Nephron (organoid): ENCODE results near the gene PJVK.

Experiments used
- H3K27ac Mint-ChIP-seq, 3 experiments: 2 replicates each; pipeline ENCODE4 v1.8.0; 2020; ENCODE audit warnings: mixed read lengths in 3 of 3, mild to moderate bottlenecking in 2 of 3, moderate library complexity in 1 of 3
- H3K27me3 Mint-ChIP-seq: 2 replicates; pipeline ENCODE4 v1.8.0; 2021; ENCODE audit warnings: low read depth, mild to moderate bottlenecking, moderate library complexity, mixed read lengths
- H3K36me3 Mint-ChIP-seq: 2 replicates; pipeline ENCODE4 v1.8.0; 2020; ENCODE audit warnings: low read depth, mixed read lengths
- H3K4me1 Mint-ChIP-seq: 2 replicates; pipeline ENCODE4 v1.8.0; 2020; ENCODE audit warnings: mixed read lengths
- H3K4me3 Mint-ChIP-seq, 3 experiments: 2 replicates each; pipeline ENCODE4 v1.8.0; 2020; ENCODE audit warnings: mild to moderate bottlenecking in 3 of 3, mixed read lengths in 3 of 3, moderate library complexity in 2 of 3
- H3K9me3 Mint-ChIP-seq: 2 replicates; pipeline ENCODE4 v1.8.0; 2020; ENCODE audit warnings: mixed read lengths
- TF ChIP-seq, protein P1 (sequence below), 3 experiments: fragments of 200-600 bp; sonication (generic); IDR thresholded peaks; one replicate each; pipeline ENCODE4 v1.5.0; 2021; ENCODE audit warnings: antibody characterized with exemption in 3 of 3; ENCODE audit not compliant: unreplicated experiment in 3 of 3

PJVK gene

DNA sequence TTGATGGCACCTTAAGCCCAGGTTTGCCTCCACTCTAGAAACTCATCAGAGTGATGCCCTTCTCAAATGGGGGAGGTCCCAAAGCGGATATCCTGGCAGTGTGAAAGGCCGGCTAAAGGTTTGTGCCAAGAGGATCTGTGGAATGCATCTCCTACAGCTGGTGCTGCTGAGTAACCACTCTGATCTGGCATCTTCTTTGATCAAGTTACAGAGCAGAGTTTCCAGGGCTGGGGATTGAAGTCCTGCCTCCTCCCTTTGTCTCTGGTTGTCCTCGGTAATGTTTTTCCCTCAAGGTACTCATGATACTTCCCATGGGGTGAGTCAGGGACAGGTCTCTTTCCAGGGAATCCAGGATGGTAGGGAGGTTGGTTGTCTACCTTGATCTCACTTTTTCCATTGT, 24.8 kb upstream of the PJVK start:
- H3K27me3 Mint-ChIP-seq, result no peaks in the 10 kb centered on the region
- TF ChIP-seq, protein P1, sequence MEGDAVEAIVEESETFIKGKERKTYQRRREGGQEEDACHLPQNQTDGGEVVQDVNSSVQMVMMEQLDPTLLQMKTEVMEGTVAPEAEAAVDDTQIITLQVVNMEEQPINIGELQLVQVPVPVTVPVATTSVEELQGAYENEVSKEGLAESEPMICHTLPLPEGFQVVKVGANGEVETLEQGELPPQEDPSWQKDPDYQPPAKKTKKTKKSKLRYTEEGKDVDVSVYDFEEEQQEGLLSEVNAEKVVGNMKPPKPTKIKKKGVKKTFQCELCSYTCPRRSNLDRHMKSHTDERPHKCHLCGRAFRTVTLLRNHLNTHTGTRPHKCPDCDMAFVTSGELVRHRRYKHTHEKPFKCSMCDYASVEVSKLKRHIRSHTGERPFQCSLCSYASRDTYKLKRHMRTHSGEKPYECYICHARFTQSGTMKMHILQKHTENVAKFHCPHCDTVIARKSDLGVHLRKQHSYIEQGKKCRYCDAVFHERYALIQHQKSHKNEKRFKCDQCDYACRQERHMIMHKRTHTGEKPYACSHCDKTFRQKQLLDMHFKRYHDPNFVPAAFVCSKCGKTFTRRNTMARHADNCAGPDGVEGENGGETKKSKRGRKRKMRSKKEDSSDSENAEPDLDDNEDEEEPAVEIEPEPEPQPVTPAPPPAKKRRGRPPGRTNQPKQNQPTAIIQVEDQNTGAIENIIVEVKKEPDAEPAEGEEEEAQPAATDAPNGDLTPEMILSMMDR (IDR thresholded peaks at IDR 0.05; ENCODE audit: unreplicated experiment in 3 of 3), result no peak
- peaks cover 85% of the 10 kb centered on the region for H3K36me3 Mint-ChIP-seq
- no peaks in the 10 kb centered on the region for H3K4me1 Mint-ChIP-seq
- H3K4me3 Mint-ChIP-seq, result no peak overlapping the region
- H3K9me3 Mint-ChIP-seq, result peaks cover 23% of the 10 kb centered on the region
- no peak overlapping the region for H3K27ac Mint-ChIP-seq

DNA sequence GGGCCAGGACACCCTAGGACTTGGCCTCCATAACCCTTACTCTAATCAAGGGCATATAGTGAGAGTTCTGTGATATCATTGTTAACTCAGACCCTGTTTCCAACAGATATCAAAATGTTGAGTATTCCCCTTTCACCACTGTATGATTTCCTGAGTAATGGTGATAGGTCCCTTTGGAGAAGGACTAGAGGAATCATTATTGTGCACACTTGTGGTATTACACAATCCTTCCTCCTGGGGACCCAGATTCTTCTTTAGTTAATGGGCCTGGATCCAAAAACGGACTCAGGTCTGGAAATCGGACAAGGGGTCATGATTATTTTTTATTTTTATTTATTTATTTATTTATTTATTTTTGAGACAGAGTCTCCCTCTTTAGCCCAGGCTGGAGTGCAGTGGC, 23.7 kb upstream of the PJVK start:
- Mint-ChIP-seq H3K36me3 (peaks cover 92% of the 10 kb centered on the region), H3K27me3 (no peaks in the 10 kb centered on the region), H3K4me1 (no peaks in the 10 kb centered on the region), H3K4me3 (no peak overlapping the region), H3K27ac (no peak overlapping the region), H3K9me3 (peaks cover 23% of the 10 kb centered on the region)
- TF ChIP-seq, protein P1 (IDR thresholded peaks at IDR 0.05; ENCODE audit: unreplicated experiment in 3 of 3), result no peak

DNA sequence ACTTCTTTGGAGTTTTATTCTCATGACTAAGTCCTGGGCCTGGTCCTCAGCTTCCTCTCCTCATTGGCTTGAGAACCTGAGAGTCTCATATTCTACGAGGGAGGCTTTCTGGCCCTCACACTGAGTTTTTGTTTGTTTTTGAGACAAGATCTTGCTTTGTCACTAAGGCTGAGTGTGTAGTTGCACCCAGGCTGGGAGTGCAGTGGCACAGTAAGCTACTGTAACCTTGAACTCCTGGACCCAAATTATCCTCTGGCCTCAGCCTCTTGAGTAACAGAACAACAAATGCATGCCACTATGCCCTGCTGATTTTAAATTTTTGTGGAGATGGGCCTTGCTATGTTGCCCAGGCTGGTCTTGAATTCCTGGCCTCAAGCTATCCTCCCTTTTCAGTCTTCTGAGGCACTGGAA, 22.8 kb upstream of the PJVK start:
- peaks cover 23% of the 10 kb centered on the region for H3K9me3 Mint-ChIP-seq
- no peaks in the 10 kb centered on the region for H3K27me3 Mint-ChIP-seq
- H3K4me3 Mint-ChIP-seq, result no peak overlapping the region
- H3K4me1 Mint-ChIP-seq, result no peaks in the 10 kb centered on the region
- no peak overlapping the region for H3K27ac Mint-ChIP-seq
- TF ChIP-seq, protein P1 (IDR thresholded peaks at IDR 0.05; ENCODE audit: unreplicated experiment in 3 of 3), result no peak
- H3K36me3 Mint-ChIP-seq, result peaks cover 94% of the 10 kb centered on the region

DNA sequence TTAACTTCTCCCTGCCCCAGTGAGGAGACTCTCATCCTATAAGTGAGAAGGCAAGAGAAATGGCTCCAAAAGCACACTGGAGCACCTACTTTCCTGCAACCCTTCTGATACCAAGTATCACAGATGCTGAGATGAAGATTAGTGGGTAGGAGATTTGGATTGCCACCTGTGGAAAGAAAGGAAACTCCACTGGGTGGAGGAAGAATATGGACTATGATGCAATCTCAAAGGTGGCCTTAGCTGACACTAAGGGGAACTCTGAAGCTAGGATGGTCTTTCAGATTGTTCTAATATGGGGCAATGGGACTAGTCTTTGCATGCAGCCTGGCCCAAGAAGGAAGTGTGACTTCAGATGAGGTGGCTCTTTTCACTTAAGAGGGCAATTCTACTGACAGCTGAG, 21.8 kb upstream of the PJVK start:
- TF ChIP-seq, protein P1 (IDR thresholded peaks at IDR 0.05; ENCODE audit: unreplicated experiment in 3 of 3), result no peak
- peaks cover 93% of the 10 kb centered on the region for H3K36me3 Mint-ChIP-seq
- no peak overlapping the region for H3K27ac Mint-ChIP-seq
- H3K4me1 Mint-ChIP-seq, result no peaks in the 10 kb centered on the region
- peaks cover 18% of the 10 kb centered on the region for H3K9me3 Mint-ChIP-seq
- no peaks in the 10 kb centered on the region for H3K27me3 Mint-ChIP-seq
- no peak overlapping the region for H3K4me3 Mint-ChIP-seq

DNA sequence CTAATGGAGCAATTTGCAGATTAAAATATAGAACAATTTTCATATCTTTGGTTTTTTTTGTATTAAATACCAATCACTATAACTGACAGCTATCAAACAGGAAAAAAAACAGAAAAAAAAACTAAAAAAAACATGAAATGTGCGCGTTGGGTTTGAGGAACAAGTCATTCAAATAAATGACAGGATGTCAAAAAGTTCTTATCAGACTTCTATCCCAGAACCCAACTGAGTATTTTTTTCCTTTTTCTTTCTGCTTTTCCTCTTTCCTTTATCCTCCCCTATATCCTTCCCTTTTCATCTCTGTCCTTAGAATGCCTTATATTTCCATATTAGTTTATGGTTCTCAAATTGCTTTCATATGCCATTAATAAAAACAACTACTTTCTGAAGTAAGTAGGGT, 14.5 kb upstream of the PJVK start:
- no peaks in the 10 kb centered on the region for H3K4me1 Mint-ChIP-seq
- H3K27me3 Mint-ChIP-seq, result no peaks in the 10 kb centered on the region
- H3K9me3 Mint-ChIP-seq, result no peaks in the 10 kb centered on the region
- H3K36me3 Mint-ChIP-seq, result peaks cover 73% of the 10 kb centered on the region
- TF ChIP-seq, protein P1 (IDR thresholded peaks at IDR 0.05; ENCODE audit: unreplicated experiment in 3 of 3), result no peak
- H3K4me3 Mint-ChIP-seq, result no peak overlapping the region
- no peak overlapping the region for H3K27ac Mint-ChIP-seq

DNA sequence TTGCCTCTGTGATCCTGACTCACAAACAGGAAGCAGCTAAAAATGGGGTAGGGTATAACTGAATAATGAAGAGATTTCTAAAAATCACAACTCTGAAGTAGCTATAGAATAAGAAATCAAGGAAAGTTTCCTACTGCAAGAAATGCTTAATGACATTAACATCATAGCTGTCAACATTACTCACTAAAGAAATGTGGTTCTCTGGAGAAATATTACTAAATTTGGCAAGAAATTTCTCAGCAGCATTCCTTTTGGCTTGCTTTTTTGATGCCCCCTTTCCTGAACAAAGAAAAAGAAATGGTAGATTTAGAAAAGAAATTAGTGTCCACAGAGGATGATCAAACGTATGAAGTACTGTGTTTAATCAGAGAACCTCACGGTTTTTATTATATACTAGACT, 9.8 kb upstream of the PJVK start:
- peaks cover 69% of the 10 kb centered on the region for H3K36me3 Mint-ChIP-seq
- no peak overlapping the region for H3K27ac Mint-ChIP-seq
- no peaks in the 10 kb centered on the region for H3K9me3 Mint-ChIP-seq
- no peaks in the 10 kb centered on the region for H3K27me3 Mint-ChIP-seq
- H3K4me3 Mint-ChIP-seq, result no peak overlapping the region
- TF ChIP-seq, protein P1 (IDR thresholded peaks at IDR 0.05; ENCODE audit: unreplicated experiment in 3 of 3), result no peak
- H3K4me1 Mint-ChIP-seq, result no peaks in the 10 kb centered on the region
